ENCODE measurements around the gene MT4.

MT4 gene

DNA sequence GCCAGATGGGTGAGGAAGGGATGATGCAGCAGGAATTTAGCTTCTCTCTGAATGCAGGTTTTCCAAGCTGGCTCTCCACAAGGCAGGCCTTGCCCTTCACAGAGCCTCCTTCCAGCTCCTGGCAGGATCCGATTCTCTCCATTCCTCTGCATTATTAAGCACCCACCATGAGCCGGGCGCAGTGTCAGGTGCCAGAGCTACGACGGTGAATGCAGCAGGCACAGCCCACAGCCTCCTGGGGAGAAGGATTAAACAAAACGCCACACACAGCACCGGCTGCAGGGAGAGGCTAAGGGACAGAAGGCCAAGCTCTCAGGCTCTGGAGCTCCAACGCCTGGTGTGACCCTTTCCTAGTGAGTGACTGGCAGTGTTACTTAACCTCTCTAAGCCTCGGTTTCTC, 36.5 kb downstream of the MT4 start:
- Histone ChIP-seq H3K27me3 (replicated peaks) (no peaks in the 10 kb centered on the region), H3K4me3 (ENCODE audit: low read depth, low read length) (no peak overlapping the region), H3K27ac (no peak overlapping the region), H3K36me3 (replicated peaks) (no peaks in the 10 kb centered on the region)
- in situ Hi-C loops (cut with HindIII; ENCODE audit: low pct_ligation_motif_present, low sequenced_read_pairs) = no loop called here
- DNase-seq = no peak
- TF ChIP-seq, protein P1, sequence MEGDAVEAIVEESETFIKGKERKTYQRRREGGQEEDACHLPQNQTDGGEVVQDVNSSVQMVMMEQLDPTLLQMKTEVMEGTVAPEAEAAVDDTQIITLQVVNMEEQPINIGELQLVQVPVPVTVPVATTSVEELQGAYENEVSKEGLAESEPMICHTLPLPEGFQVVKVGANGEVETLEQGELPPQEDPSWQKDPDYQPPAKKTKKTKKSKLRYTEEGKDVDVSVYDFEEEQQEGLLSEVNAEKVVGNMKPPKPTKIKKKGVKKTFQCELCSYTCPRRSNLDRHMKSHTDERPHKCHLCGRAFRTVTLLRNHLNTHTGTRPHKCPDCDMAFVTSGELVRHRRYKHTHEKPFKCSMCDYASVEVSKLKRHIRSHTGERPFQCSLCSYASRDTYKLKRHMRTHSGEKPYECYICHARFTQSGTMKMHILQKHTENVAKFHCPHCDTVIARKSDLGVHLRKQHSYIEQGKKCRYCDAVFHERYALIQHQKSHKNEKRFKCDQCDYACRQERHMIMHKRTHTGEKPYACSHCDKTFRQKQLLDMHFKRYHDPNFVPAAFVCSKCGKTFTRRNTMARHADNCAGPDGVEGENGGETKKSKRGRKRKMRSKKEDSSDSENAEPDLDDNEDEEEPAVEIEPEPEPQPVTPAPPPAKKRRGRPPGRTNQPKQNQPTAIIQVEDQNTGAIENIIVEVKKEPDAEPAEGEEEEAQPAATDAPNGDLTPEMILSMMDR (IDR thresholded peaks at IDR 0.05; ENCODE audit: low read depth, low read length, missing control alignments) = no peak

- Histone ChIP-seq H3K4me3 (ENCODE audit: low read depth, low read length) (no peak overlapping the region), H3K27me3 (replicated peaks) (no peaks in the 10 kb centered on the region), H3K27ac (no peak overlapping the region), H3K36me3 (replicated peaks) (no peaks in the 10 kb centered on the region)
- TF ChIP-seq, protein P1 (IDR thresholded peaks at IDR 0.05; ENCODE audit: low read depth, low read length, missing control alignments) = peak; percentile 68
- in situ Hi-C loops (cut with HindIII; ENCODE audit: low pct_ligation_motif_present, low sequenced_read_pairs) = no loop called here
- DNase-seq = peak; percentile 34
Measured at GRCh38 chr16:56603589-56603988, 38.7 kb downstream of the MT4 start.

DNA sequence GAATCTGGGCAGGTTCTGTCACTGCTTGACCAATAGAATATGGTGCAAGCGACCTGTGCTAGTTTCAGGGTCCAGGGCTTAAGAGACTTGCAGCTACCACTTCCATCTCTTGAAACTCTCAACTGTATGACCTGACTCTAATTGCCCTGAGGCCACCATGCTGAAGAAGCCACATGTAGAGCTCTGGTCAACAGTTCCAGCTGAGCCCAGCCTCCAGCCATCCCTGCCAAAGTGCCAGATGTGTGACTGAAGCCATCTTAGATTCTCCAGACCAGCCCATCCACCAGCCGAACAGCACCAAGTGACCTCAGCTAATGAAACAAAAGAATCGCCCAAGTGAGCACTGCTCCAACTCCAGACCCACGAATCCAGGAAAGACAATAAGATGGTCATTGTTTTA, 40.1 kb downstream of the MT4 start:
- no peak overlapping the region for H3K4me3 ChIP-seq (ENCODE audit: low read depth, low read length)
- no peak for DNase-seq
- TF ChIP-seq, protein P1 (IDR thresholded peaks at IDR 0.05; ENCODE audit: low read depth, low read length, missing control alignments) = no peak
- H3K36me3 ChIP-seq (replicated peaks) = no peaks in the 10 kb centered on the region
- in situ Hi-C loops (cut with HindIII; ENCODE audit: low pct_ligation_motif_present, low sequenced_read_pairs) = no loop called here
- no peaks in the 10 kb centered on the region for H3K27me3 ChIP-seq (replicated peaks)
- no peak overlapping the region for H3K27ac ChIP-seq

GRCh38 chr16:56605475-56605874, 40.6 kb downstream of the MT4 start:
- Histone ChIP-seq H3K4me3 (ENCODE audit: low read depth, low read length) (no peak overlapping the region), H3K27me3 (replicated peaks) (no peaks in the 10 kb centered on the region), H3K36me3 (replicated peaks) (no peaks in the 10 kb centered on the region), H3K27ac (peak overlapping the region; percentile 97)
- in situ Hi-C loops (cut with HindIII; ENCODE audit: low pct_ligation_motif_present, low sequenced_read_pairs) = no loop called here
- TF ChIP-seq, protein P1 (IDR thresholded peaks at IDR 0.05; ENCODE audit: low read depth, low read length, missing control alignments) = no peak
- DNase-seq = no peak

DNA sequence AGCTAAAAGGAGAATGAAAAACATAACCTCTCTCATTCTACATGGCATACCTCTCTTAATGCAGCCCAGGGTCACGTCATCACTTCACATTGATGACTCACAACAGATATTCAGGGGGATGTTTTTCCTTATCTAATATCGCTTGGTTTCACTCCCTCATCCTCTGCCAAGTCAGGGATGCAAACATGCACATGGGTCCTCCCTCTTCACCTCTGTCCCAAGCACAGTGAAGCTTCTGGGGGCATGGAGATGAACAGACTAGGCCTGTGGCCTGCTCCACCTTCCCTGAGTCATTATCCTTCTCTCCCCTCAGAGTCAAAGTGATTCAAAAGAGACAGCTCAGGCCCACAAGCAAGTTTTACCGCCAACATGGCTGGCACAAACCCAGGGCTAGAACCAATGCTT, 41.2 kb downstream of the MT4 start:
- Histone ChIP-seq H3K36me3 (replicated peaks) (no peaks in the 10 kb centered on the region), H3K27ac (peak overlapping the region; percentile 97), H3K27me3 (replicated peaks) (no peaks in the 10 kb centered on the region), H3K4me3 (ENCODE audit: low read depth, low read length) (no peak overlapping the region)
- TF ChIP-seq, protein P1 (IDR thresholded peaks at IDR 0.05; ENCODE audit: low read depth, low read length, missing control alignments) = no peak
- in situ Hi-C loops (cut with HindIII; ENCODE audit: low pct_ligation_motif_present, low sequenced_read_pairs) = no loop called here
- peak; percentile 62 for DNase-seq

GRCh38 chr16:56606476-56607108, 41.7 kb downstream of the MT4 start:
- TF ChIP-seq, protein P1 (IDR thresholded peaks at IDR 0.05; ENCODE audit: low read depth, low read length, missing control alignments) = no peak
- in situ Hi-C loops (cut with HindIII; ENCODE audit: low pct_ligation_motif_present, low sequenced_read_pairs) = no loop called here
- DNase-seq = peak; percentile 81
- peak overlapping the region; percentile 18 for H3K4me3 ChIP-seq (ENCODE audit: low read depth, low read length)
- no peaks in the 10 kb centered on the region for H3K36me3 ChIP-seq (replicated peaks)
- no peaks in the 10 kb centered on the region for H3K27me3 ChIP-seq (replicated peaks)
- H3K27ac ChIP-seq = peak overlapping the region; percentile 97

Measured in brain microvascular endothelial cell (primary cell).